Measurements from ENCODE around the gene RPS6KA4.
A peak's percentile ranks its signal among the peaks of the same experiment; 100 is the strongest.
"Not testable (repeated sequence)": the region's sequence is repeated elsewhere in the genome, so short reads cannot be mapped to it uniquely, and the experiment has no call there.

RPS6KA4 gene

GRCh38 chr11:64320556-64320955 is 38.4 kb upstream of the RPS6KA4 start:
- Mint-ChIP-seq H3K27me3 (no peaks in the 10 kb centered on the region), H3K4me1 (ENCODE audit: low read depth in 2 of 2) (peaks cover 29 to 33% of the 10 kb centered on the region in 2 donors), H3K9me3 (no peaks in the 10 kb centered on the region), H3K27ac (peak overlapping the region in 1 of 2 donors; percentile 33), H3K36me3 (ENCODE audit: insufficient read depth) (peaks cover 49% of the 10 kb centered on the region), H3K4me3 (no peak overlapping the region)
- no peak for DNase-seq
- no peak for ATAC-seq (replicated peaks)

- Mint-ChIP-seq H3K4me3 (no peak overlapping the region), H3K27me3 (no peaks in the 10 kb centered on the region), H3K36me3 (ENCODE audit: insufficient read depth) (peaks cover 49% of the 10 kb centered on the region), H3K4me1 (ENCODE audit: low read depth in 2 of 2) (peaks cover 29 to 33% of the 10 kb centered on the region in 2 donors), H3K27ac (peak overlapping the region in 1 of 2 donors; percentile 33), H3K9me3 (no peaks in the 10 kb centered on the region)
- DNase-seq (no peak), ATAC-seq (replicated peaks) (no peak)
These were observed 37.9 kb upstream of the RPS6KA4 start for GRCh38 chr11:64321026-64321425.

- DNase-seq = no peak
- Mint-ChIP-seq H3K36me3 (ENCODE audit: insufficient read depth) (peaks cover 45% of the 10 kb centered on the region), H3K27ac (no peak overlapping the region), H3K4me3 (no peak overlapping the region), H3K4me1 (ENCODE audit: low read depth in 2 of 2) (peaks cover 27 to 28% of the 10 kb centered on the region in 2 donors), H3K9me3 (no peaks in the 10 kb centered on the region), H3K27me3 (no peaks in the 10 kb centered on the region)
- ATAC-seq (replicated peaks) = no peak
These were observed 37.4 kb upstream of the RPS6KA4 start for GRCh38 chr11:64321533-64321932.

GRCh38 chr11:64322925-64323260 is 36.1 kb upstream of the RPS6KA4 start:
- H3K4me1 Mint-ChIP-seq (ENCODE audit: low read depth in 2 of 2) = peaks cover 17 to 18% of the 10 kb centered on the region in 2 donors
- ATAC-seq (replicated peaks) (no peak), DNase-seq (no peak)
- H3K36me3 Mint-ChIP-seq (ENCODE audit: insufficient read depth) = peaks cover 31% of the 10 kb centered on the region
- no peaks in the 10 kb centered on the region for H3K9me3 Mint-ChIP-seq
- no peaks in the 10 kb centered on the region for H3K27me3 Mint-ChIP-seq
- H3K27ac Mint-ChIP-seq = no peak overlapping the region
- H3K4me3 Mint-ChIP-seq = no peak overlapping the region

- peaks cover 13 to 14% of the 10 kb centered on the region in 2 donors for H3K4me1 Mint-ChIP-seq (ENCODE audit: low read depth in 2 of 2)
- H3K4me3 Mint-ChIP-seq = no peak overlapping the region
- H3K9me3 Mint-ChIP-seq = no peaks in the 10 kb centered on the region
- peaks cover 26% of the 10 kb centered on the region for H3K36me3 Mint-ChIP-seq (ENCODE audit: insufficient read depth)
- no peak overlapping the region for H3K27ac Mint-ChIP-seq
- DNase-seq (no peak), ATAC-seq (replicated peaks) (no peak)
- H3K27me3 Mint-ChIP-seq = no peaks in the 10 kb centered on the region
These were observed 35.6 kb upstream of the RPS6KA4 start for GRCh38 chr11:64323373-64323772.

- not testable (repeated sequence) for H3K27me3 Mint-ChIP-seq; H3K9me3 Mint-ChIP-seq; DNase-seq; H3K4me3 Mint-ChIP-seq; H3K27ac Mint-ChIP-seq; ATAC-seq (replicated peaks)
- Mint-ChIP-seq H3K4me1 (ENCODE audit: low read depth in 2 of 2) (peaks cover 9 to 11% of the 10 kb centered on the region in 2 donors), H3K36me3 (ENCODE audit: insufficient read depth) (peaks cover 22% of the 10 kb centered on the region)
These were observed 35.0 kb upstream of the RPS6KA4 start for GRCh38 chr11:64323984-64324383.

GRCh38 chr11:64324692-64325469 is 34.1 kb upstream of the RPS6KA4 start:
- no peak overlapping the region for H3K4me3 Mint-ChIP-seq
- no peaks in the 10 kb centered on the region for H3K27me3 Mint-ChIP-seq
- H3K4me1 Mint-ChIP-seq (ENCODE audit: low read depth in 2 of 2) = peaks cover 4% of the 10 kb centered on the region in 2 donors
- DNase-seq = no peak
- H3K27ac Mint-ChIP-seq = no peak overlapping the region
- no peak for ATAC-seq (replicated peaks)
- peaks cover 14% of the 10 kb centered on the region for H3K36me3 Mint-ChIP-seq (ENCODE audit: insufficient read depth)
- no peaks in the 10 kb centered on the region for H3K9me3 Mint-ChIP-seq

- no peaks in the 10 kb centered on the region for H3K27me3 Mint-ChIP-seq
- peaks cover 8 to 14% of the 10 kb centered on the region in 2 donors for H3K4me1 Mint-ChIP-seq (ENCODE audit: low read depth in 2 of 2)
These were observed 31.6 kb upstream of the RPS6KA4 start for GRCh38 chr11:64327375-64327774.

GRCh38 chr11:64327993-64328392 is 31.0 kb upstream of the RPS6KA4 start:
- ATAC-seq (replicated peaks) = no peak
- Mint-ChIP-seq H3K36me3 (ENCODE audit: insufficient read depth) (peaks cover 8% of the 10 kb centered on the region), H3K4me1 (ENCODE audit: low read depth in 2 of 2) (peaks cover 8 to 14% of the 10 kb centered on the region in 2 donors), H3K27ac (no peak overlapping the region), H3K4me3 (no peak overlapping the region), H3K9me3 (no peaks in the 10 kb centered on the region), H3K27me3 (no peaks in the 10 kb centered on the region)
- no peak for DNase-seq

More at GRCh38 chr11:64327375-64327774, 31.6 kb upstream of the RPS6KA4 start:
- Mint-ChIP-seq H3K4me3 (no peak overlapping the region), H3K9me3 (no peaks in the 10 kb centered on the region), H3K36me3 (ENCODE audit: insufficient read depth) (peaks cover 8% of the 10 kb centered on the region), H3K27ac (no peak overlapping the region)
- ATAC-seq (replicated peaks) = no peak
- DNase-seq = no peak

GRCh38 chr11:64330888-64331287 is 28.1 kb upstream of the RPS6KA4 start:
- Mint-ChIP-seq H3K27me3 (no peaks in the 10 kb centered on the region), H3K4me1 (ENCODE audit: low read depth in 2 of 2) (peaks cover 8 to 14% of the 10 kb centered on the region in 2 donors), H3K9me3 (no peaks in the 10 kb centered on the region), H3K27ac (peak overlapping the region in 1 of 2 donors; percentile 11), H3K4me3 (peak overlapping the region in 1 of 2 donors; percentile 52), H3K36me3 (ENCODE audit: insufficient read depth) (peaks cover 4% of the 10 kb centered on the region)
- no peak for ATAC-seq (replicated peaks)
- DNase-seq = no peak

- Mint-ChIP-seq H3K4me1 (ENCODE audit: low read depth in 2 of 2) (peaks cover 8 to 14% of the 10 kb centered on the region in 2 donors), H3K27ac (peak overlapping the region; percentile 11 to 42), H3K9me3 (no peaks in the 10 kb centered on the region), H3K4me3 (peak overlapping the region; percentile 47 to 52), H3K27me3 (no peaks in the 10 kb centered on the region), H3K36me3 (ENCODE audit: insufficient read depth) (peaks cover 4% of the 10 kb centered on the region)
- ATAC-seq (replicated peaks) (peak; percentile 90), DNase-seq (peak; percentile 72 to 80 (median 73))
These were observed 27.2 kb upstream of the RPS6KA4 start for GRCh38 chr11:64331569-64332371.

- peaks cover 13% of the 10 kb centered on the region for H3K36me3 Mint-ChIP-seq (ENCODE audit: insufficient read depth)
- H3K27ac Mint-ChIP-seq = no peak overlapping the region
- DNase-seq (no peak), ATAC-seq (replicated peaks) (no peak)
- no peak overlapping the region for H3K4me3 Mint-ChIP-seq
- no peaks in the 10 kb centered on the region for H3K27me3 Mint-ChIP-seq
- peaks cover 11 to 14% of the 10 kb centered on the region in 2 donors for H3K4me1 Mint-ChIP-seq (ENCODE audit: low read depth in 2 of 2)
- H3K9me3 Mint-ChIP-seq = no peaks in the 10 kb centered on the region
These were observed 25.4 kb upstream of the RPS6KA4 start for GRCh38 chr11:64333556-64333955.

- ATAC-seq (replicated peaks) = no peak
- H3K27me3 Mint-ChIP-seq = no peaks in the 10 kb centered on the region
- H3K4me3 Mint-ChIP-seq = no peak overlapping the region
- no peak for DNase-seq
- H3K4me1 Mint-ChIP-seq (ENCODE audit: low read depth in 2 of 2) = peaks cover 24% of the 10 kb centered on the region in 2 donors
- H3K27ac Mint-ChIP-seq = no peak overlapping the region
- no peaks in the 10 kb centered on the region for H3K9me3 Mint-ChIP-seq
- peaks cover 20% of the 10 kb centered on the region for H3K36me3 Mint-ChIP-seq (ENCODE audit: insufficient read depth)
These were observed 23.9 kb upstream of the RPS6KA4 start for GRCh38 chr11:64334764-64335735.

All from effector memory CD8-positive, alpha-beta T cell (primary cell).